Parathyroid adenoma (tissue), 2 donors: Measurements from ENCODE around the gene GPR158.

Source experiments
- H2AFZ ChIP-seq: fragments of 300-600 bp; sonication (generic); one replicate; pipeline ENCODE4 v1.7.0; 2017; ENCODE audit warnings: antibody characterized with exemption, mild to moderate bottlenecking
- H3K27ac ChIP-seq: fragments of 300-600 bp; sonication (generic); one replicate; pipeline ENCODE4 v1.7.0; 2017
- H3K27me3 ChIP-seq: fragments of 300-600 bp; sonication (generic); one replicate; pipeline ENCODE4 v1.7.0; 2017; ENCODE audit warnings: low read length; ENCODE audit not compliant: control insufficient read depth, insufficient read depth
- H3K36me3 ChIP-seq: fragments of 300-600 bp; sonication (generic); one replicate; pipeline ENCODE4 v1.7.0; 2017; ENCODE audit warnings: low read length; ENCODE audit not compliant: control insufficient read depth, insufficient read depth
- H3K4me1 ChIP-seq: fragments of 300-600 bp; sonication (generic); one replicate; pipeline ENCODE4 v1.7.0; 2017; ENCODE audit warnings: control low read depth
- H3K4me2 ChIP-seq: fragments of 300-600 bp; sonication (generic); one replicate; pipeline ENCODE4 v1.7.0; 2017; ENCODE audit warnings: low read length
- H3K4me3 ChIP-seq: fragments of 300-600 bp; sonication (generic); one replicate; pipeline ENCODE4 v1.7.0; 2017; ENCODE audit warnings: low read depth, low read length
- H3K79me2 ChIP-seq: fragments of 300-600 bp; sonication (generic); one replicate; pipeline ENCODE4 v1.7.0; 2017; ENCODE audit warnings: control low read depth
- H3K9ac ChIP-seq: fragments of 300-600 bp; sonication (generic); one replicate; pipeline ENCODE4 v1.7.0; 2017; ENCODE audit warnings: mild to moderate bottlenecking
- H3K9me3 ChIP-seq: fragments of 300-600 bp; sonication (generic); one replicate; pipeline ENCODE4 v1.7.0; 2017; ENCODE audit warnings: low read length; ENCODE audit not compliant: control insufficient read depth
- TF ChIP-seq, protein P1 (sequence below): fragments of 300-600 bp; sonication (generic); IDR thresholded peaks from one replicate; pipeline ENCODE4 v1.7.0; 2017; ENCODE audit warnings: antibody characterized with exemption, mild to moderate bottlenecking
- donor health status: primary hyperparathyroidism.

Gene GPR158

DNA sequence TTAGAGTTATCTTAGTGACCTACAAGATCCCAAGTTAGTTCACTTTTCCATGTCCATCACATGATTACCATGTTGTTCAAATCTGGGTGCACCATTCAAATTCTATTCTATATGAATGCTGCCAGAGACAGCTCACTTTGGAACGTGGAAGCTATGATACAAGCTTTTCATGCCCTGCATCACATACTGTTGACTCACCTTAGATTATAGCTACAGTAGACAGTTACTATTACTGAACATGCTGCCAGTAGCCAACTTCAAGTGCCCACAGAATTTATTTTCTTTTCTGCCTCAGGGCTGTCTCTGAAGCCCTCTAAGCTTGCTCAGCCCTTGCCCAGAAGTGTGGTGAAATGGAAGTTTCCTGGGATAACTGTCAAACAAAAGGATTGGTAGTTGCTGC is 231.1 kb downstream of the GPR158 start:
- no peak overlapping the region for H3K4me3 ChIP-seq
- no peaks in the 10 kb centered on the region for H3K27me3 ChIP-seq
- no peaks in the 10 kb centered on the region for H3K36me3 ChIP-seq
- TF ChIP-seq, protein P1, sequence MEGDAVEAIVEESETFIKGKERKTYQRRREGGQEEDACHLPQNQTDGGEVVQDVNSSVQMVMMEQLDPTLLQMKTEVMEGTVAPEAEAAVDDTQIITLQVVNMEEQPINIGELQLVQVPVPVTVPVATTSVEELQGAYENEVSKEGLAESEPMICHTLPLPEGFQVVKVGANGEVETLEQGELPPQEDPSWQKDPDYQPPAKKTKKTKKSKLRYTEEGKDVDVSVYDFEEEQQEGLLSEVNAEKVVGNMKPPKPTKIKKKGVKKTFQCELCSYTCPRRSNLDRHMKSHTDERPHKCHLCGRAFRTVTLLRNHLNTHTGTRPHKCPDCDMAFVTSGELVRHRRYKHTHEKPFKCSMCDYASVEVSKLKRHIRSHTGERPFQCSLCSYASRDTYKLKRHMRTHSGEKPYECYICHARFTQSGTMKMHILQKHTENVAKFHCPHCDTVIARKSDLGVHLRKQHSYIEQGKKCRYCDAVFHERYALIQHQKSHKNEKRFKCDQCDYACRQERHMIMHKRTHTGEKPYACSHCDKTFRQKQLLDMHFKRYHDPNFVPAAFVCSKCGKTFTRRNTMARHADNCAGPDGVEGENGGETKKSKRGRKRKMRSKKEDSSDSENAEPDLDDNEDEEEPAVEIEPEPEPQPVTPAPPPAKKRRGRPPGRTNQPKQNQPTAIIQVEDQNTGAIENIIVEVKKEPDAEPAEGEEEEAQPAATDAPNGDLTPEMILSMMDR: no peak
- no peaks in the 10 kb centered on the region for H3K79me2 ChIP-seq
- no peaks in the 10 kb centered on the region for H3K9me3 ChIP-seq
- no peak overlapping the region for H3K27ac ChIP-seq
- H3K9ac ChIP-seq: no peak overlapping the region
- no peak overlapping the region for H2AFZ ChIP-seq
- H3K4me2 ChIP-seq: no peak overlapping the region
- H3K4me1 ChIP-seq: no peaks in the 10 kb centered on the region

DNA sequence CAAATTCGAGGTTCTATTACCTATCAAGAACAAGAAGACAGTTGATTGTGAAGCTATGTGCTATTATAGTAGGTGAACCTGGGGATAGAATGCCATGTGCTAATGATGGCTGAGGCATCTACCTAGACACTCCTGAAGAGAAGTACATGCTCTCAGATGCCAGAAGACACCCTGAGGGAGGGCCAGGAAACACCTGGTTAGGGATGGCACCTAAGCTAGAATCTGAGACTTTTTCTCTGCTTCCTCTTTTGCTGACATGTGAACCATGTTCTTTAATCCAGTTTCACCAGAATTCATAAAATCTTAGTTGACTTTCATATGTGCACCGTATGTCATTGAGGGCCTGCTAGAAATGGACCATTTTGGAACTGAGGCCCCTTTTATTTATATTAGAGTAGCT is 242.8 kb downstream of the GPR158 start:
- H3K79me2 ChIP-seq: no peaks in the 10 kb centered on the region
- H3K27me3 ChIP-seq: no peaks in the 10 kb centered on the region
- H2AFZ ChIP-seq: no peak overlapping the region
- no peak overlapping the region for H3K4me2 ChIP-seq
- H3K9me3 ChIP-seq: no peaks in the 10 kb centered on the region
- H3K9ac ChIP-seq: no peak overlapping the region
- H3K4me1 ChIP-seq: no peaks in the 10 kb centered on the region
- TF ChIP-seq, protein P1: no peak
- H3K4me3 ChIP-seq: no peak overlapping the region
- no peak overlapping the region for H3K27ac ChIP-seq
- H3K36me3 ChIP-seq: no peaks in the 10 kb centered on the region

DNA sequence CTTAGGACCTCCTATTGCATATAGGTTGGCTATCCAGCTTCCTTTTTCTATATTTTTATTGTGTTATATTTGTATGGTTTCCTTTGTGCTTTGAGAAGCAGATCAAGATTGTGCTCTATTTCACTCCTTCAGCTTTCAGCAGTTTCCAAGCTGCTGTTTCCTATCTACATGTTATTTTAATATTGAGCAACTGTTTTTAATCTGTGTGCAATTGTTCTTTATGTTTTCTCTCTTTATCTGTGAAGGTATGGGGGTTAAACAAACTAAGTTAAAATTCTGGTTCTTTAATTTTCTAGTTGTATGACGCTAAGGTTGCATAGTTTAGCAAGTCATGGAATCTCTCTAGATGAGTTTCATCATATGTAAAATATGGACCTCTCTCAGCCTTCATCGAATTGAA is 251.0 kb downstream of the GPR158 start:
- Histone ChIP-seq H3K9me3 (no peaks in the 10 kb centered on the region), H3K27ac (no peak overlapping the region), H3K9ac (no peak overlapping the region), H3K4me3 (no peak overlapping the region), H2AFZ (no peak overlapping the region), H3K36me3 (no peaks in the 10 kb centered on the region), H3K79me2 (no peaks in the 10 kb centered on the region), H3K4me2 (no peak overlapping the region), H3K4me1 (no peaks in the 10 kb centered on the region), H3K27me3 (no peaks in the 10 kb centered on the region)
- TF ChIP-seq, protein P1: no peak

DNA sequence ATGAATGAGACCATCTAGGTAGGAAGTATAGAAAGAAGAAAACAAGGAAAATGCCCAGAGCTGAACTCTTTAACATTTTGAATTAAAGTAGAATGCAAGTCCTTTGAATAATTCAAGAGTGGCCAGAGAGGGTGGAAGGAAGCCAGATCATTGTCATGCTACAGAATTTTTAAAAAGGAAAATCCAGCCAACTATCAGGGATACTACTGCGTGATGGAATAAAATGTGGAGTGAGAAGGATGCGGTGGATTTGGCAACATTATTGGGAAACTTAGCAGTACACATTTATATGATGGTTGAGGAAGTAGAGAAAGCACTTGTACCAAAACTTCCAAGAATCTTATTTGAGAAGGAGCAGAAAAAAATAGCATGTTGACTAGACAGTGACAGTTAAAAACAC is 261.6 kb downstream of the GPR158 start:
- Histone ChIP-seq H3K9me3 (no peaks in the 10 kb centered on the region), H3K4me3 (no peak overlapping the region), H3K27me3 (no peaks in the 10 kb centered on the region), H3K9ac (no peak overlapping the region), H3K27ac (no peak overlapping the region), H3K79me2 (no peaks in the 10 kb centered on the region), H2AFZ (no peak overlapping the region), H3K4me2 (no peak overlapping the region), H3K4me1 (no peaks in the 10 kb centered on the region), H3K36me3 (no peaks in the 10 kb centered on the region)
- TF ChIP-seq, protein P1: no peak

DNA sequence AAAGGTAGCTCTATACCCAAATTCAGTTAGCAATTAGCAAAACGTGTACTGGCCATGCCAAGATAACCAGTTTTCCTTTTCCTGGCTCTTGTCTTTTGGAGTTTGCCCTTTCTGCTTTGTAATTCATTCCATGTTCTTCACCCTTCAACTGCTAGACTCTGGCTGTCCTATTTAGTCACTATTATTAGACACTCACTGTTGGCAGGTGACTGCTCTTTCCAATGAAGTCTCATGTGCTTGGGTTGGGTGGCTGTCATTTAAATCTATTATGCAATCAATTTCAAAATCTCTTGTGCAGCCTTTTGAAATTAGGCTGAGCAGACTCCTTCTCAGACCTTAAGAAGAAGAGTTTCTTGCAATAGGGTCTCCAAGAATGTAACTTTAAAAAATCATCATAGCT is 266.5 kb downstream of the GPR158 start:
- Histone ChIP-seq H3K4me3 (no peak overlapping the region), H3K9me3 (no peaks in the 10 kb centered on the region), H3K79me2 (no peaks in the 10 kb centered on the region), H3K27ac (no peak overlapping the region), H3K4me2 (no peak overlapping the region), H3K36me3 (no peaks in the 10 kb centered on the region), H3K27me3 (no peaks in the 10 kb centered on the region), H3K4me1 (no peaks in the 10 kb centered on the region), H3K9ac (no peak overlapping the region), H2AFZ (no peak overlapping the region)
- TF ChIP-seq, protein P1: no peak
